OCI-LY1 (cell line): ENCODE data around the gene PLPPR2.

Experiments
- CTCF ChIP-seq: fragments of 200-600 bp; sonication (generic), shearing (Covaris generic); IDR thresholded peaks from 2 replicates; pipeline ENCODE4 v1.5.1; 2017; ENCODE audit warnings: mild to moderate bottlenecking, antibody characterized with exemption, low read length, moderate library complexity, mixed read lengths
- EZH2 ChIP-seq: fragments of 200-600 bp; sonication (generic), shearing (Covaris generic); IDR thresholded peaks from 2 replicates; pipeline ENCODE4 v1.8.0; 2017; ENCODE audit warnings: borderline replicate concordance, mixed run types, mild to moderate bottlenecking, antibody characterized with exemption, low read length, moderate library complexity, mixed read lengths

DNA sequence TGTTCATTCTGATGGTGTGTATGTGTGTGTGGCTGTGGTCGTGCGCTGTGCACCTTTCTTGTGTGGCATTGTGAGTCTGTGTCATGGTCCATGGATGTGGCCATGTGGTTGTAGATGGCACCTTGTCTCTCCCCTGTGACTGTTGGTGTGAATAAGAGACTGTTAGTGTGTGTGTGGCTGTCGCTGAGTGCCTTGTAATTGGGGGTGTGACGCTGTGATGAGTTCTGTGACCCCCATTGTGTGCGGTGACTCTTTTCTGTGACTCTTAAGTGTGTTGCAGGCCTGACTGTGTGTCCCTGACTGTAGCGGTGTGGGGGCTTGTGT, 804 bp downstream of the PLPPR2 start:
- no peak for TF ChIP-seq CTCF
- no peak for TF ChIP-seq EZH2
